K562 (cell line): ENCODE results near the gene ZFYVE28. TPM values are rescaled to one million over a fixed set of nuclear protein-coding genes. Genes with fewer than 3 reads are reported as not detected.

ENCODE experiments used
- DIDO1 ChIP-seq: fragments of 450-650 bp; IDR thresholded peaks from 2 replicates; pipeline ENCODE4 v1.6.1; 2016; ENCODE audit warnings: low read depth, missing biosample characterization, missing genetic modification characterization
- E2F5 ChIP-seq: sonication (generic); formaldehyde crosslinking; IDR thresholded peaks from 2 replicates; pipeline ENCODE4 v1.8.0; 2022; ENCODE audit warnings: mild to moderate bottlenecking, missing genetic modification reagents
- ID3 ChIP-seq, 2 experiments: fragments of 250-450 bp in 1 of 2; fragments of 450-650 bp in 1 of 2; sonication (Bioruptor Pico) in 1 of 2; IDR thresholded peaks; 2 replicates each; pipeline versions ENCODE4 v1.6.1 to v1.8.0; 2016 to 2021; ENCODE audit warnings: mild to moderate bottlenecking in 2 of 2, moderate library complexity in 2 of 2, missing compliant biosample characterization in 1 of 2, missing genetic modification characterization in 1 of 2
- JUN ChIP-seq, 2 experiments: sonication (generic) in 1 of 2; formaldehyde crosslinking in 1 of 2; IDR thresholded peaks; 2 replicates each; pipeline versions ENCODE4 v1.6.1 to v1.8.0; 2012 to 2022; ENCODE audit warnings: borderline replicate concordance in 2 of 2, mild to moderate bottlenecking in 2 of 2, improper control_type of control experiment in 1 of 2, low read depth in 1 of 2, low read length in 1 of 2, missing genetic modification reagents in 1 of 2
- NELFE ChIP-seq: IDR thresholded peaks from 2 replicates; pipeline ENCODE4 v1.6.1; 2011; ENCODE audit warnings: mild to moderate bottlenecking; ENCODE audit not compliant: insufficient read depth, insufficient read length
- NR1H2 ChIP-seq: sonication (generic); formaldehyde crosslinking; IDR thresholded peaks from 2 replicates; pipeline ENCODE4 v1.4.0; 2020; ENCODE audit warnings: mild to moderate bottlenecking, missing genetic modification reagents
- POLR2A ChIP-seq: fragments of 450-650 bp; conservative IDR thresholded peaks from 2 replicates; pipeline ENCODE4 v1.6.1; 2016
- PURB ChIP-seq: sonication (generic); formaldehyde crosslinking; IDR thresholded peaks from 2 replicates; pipeline ENCODE4 v1.9.0; 2021; ENCODE audit warnings: low read depth, mild to moderate bottlenecking, missing genetic modification reagents
- RCOR1 ChIP-seq, 2 experiments: IDR thresholded peaks; 2 replicates each; pipeline ENCODE4 v1.6.1; 2012; ENCODE audit warnings: low read depth in 2 of 2, low read length in 2 of 2, borderline replicate concordance in 1 of 2, improper control_type of control experiment in 1 of 2
- RREB1 ChIP-seq: fragments of 250-450 bp; sonication (Bioruptor Pico); IDR thresholded peaks from 2 replicates; pipeline ENCODE4 v1.4.0; 2020
- SIX5 ChIP-seq, 2 experiments: IDR thresholded peaks; 2 replicates each; pipeline ENCODE4 v1.6.1; 2011; ENCODE audit warnings: low read length in 2 of 2, borderline replicate concordance in 1 of 2, low read depth in 1 of 2, mild to moderate bottlenecking in 1 of 2, moderate library complexity in 1 of 2; ENCODE audit not compliant: insufficient read depth in 1 of 2
- SOX6 ChIP-seq: fragments of 450-650 bp; IDR thresholded peaks from 2 replicates; pipeline ENCODE4 v1.6.1; 2014; ENCODE audit warnings: mild to moderate bottlenecking
- TAL1 ChIP-seq: fragments of 450-650 bp; IDR thresholded peaks from 2 replicates; pipeline ENCODE4 v1.6.1; 2016; ENCODE audit warnings: mild to moderate bottlenecking
- ZC3H4 ChIP-seq: sonication (generic); formaldehyde crosslinking; IDR thresholded peaks from 2 replicates; pipeline ENCODE4 v1.9.0; 2021; ENCODE audit warnings: missing genetic modification reagents, borderline replicate concordance
- ZFX ChIP-seq: sonication (generic); formaldehyde crosslinking; IDR thresholded peaks from 2 replicates; pipeline ENCODE4 v1.8.0; 2022; ENCODE audit warnings: mild to moderate bottlenecking, missing genetic modification reagents, moderate library complexity
- ZNF175 ChIP-seq: fragments of 200-800 bp; sonication (Bioruptor generic); IDR thresholded peaks from 2 replicates; pipeline ENCODE4 v1.6.1; 2016; ENCODE audit warnings: low read depth, mild to moderate bottlenecking, missing genetic modification characterization, missing compliant biosample characterization
- ZNF184 ChIP-seq: sonication (generic); formaldehyde crosslinking; IDR thresholded peaks from 2 replicates; pipeline ENCODE4 v1.5.0; 2020; ENCODE audit warnings: missing genetic modification reagents
- ZNF274 ChIP-seq: IDR thresholded peaks from 2 replicates; pipeline ENCODE4 v1.6.1; 2011; ENCODE audit warnings: low read depth, mild to moderate bottlenecking, low read length, moderate library complexity, borderline replicate concordance
- ZNF717 ChIP-seq: fragments of 250-450 bp; sonication (Bioruptor Pico); IDR thresholded peaks from 2 replicates; pipeline ENCODE4 v1.5.0; 2021
- ZNF76 ChIP-seq: fragments of 250-450 bp; sonication (Bioruptor Pico); IDR thresholded peaks from 2 replicates; pipeline ENCODE4 v1.4.0; 2020; ENCODE audit warnings: mild to moderate bottlenecking, moderate library complexity, borderline replicate concordance
- polyA plus RNA-seq, 8 experiments: library from polyadenylated mRNA; depleted of rRNA in 4 of 8; stranded (reverse) in 5 of 8; unstranded in 3 of 8; fragments of >200 nt; fragmentation: Nextera tagmentation in 2 of 8; fragmentation: Illumina TruSeq in 1 of 8; extraction: Ambion mirVana in 2 of 8; extraction: Trizol in 1 of 8; gene quantifications; 2 replicates each; pipeline versions ENCODE4 v1.2.1 to v1.2.3, GENCODE V29; 2011 to 2014; ENCODE audit warnings: inconsistent platforms in 1 of 8, missing spikeins in 1 of 8
- total RNA-seq, 7 experiments: library from RNA; depleted of rRNA in 6 of 7; stranded (reverse); fragments of >200 nt in 6 of 7; fragmentation: Illumina TruSeq in 2 of 7; extraction: Trizol in 2 of 7; gene quantifications; 2 replicates each; pipeline versions ENCODE4 v1.2.1 to v1.2.3, GENCODE V29; 2011 to 2021; ENCODE audit warnings: low replicate concordance in 1 of 7

The ZFYVE28 gene
- total and polyA plus RNA-seq, 9 of the 15 experiments (the other 6 are each of a cell fraction or from before 2014, with no cell fraction given): 1.3 to 24.8 (median 8.9) TPM

- TF ChIP-seq ZNF175 (CRISPR knock-in tag): no peak
- no peak for TF ChIP-seq ID3 (CRISPR knock-in tag; IDR thresholded peaks at IDR 0.05)
- peak; percentile 61; the same call in 1 of the 2 replicates for TF ChIP-seq ID3 (tag; IDR thresholded peaks at IDR 0.05)
- no peak for TF ChIP-seq NR1H2 (CRISPR knock-in tag)
- no peak for TF ChIP-seq ZC3H4 (CRISPR knock-in tag)
- TF ChIP-seq RCOR1 (IDR thresholded peaks at IDR 0.05; ENCODE audit: borderline replicate concordance in 1 of 2, low read depth in 2 of 2, low read length in 2 of 2): peak in 1 of 2 experiments; percentile 82; a peak in 2 of 4 replicates
- TF ChIP-seq ZFX (CRISPR knock-in tag): peak; percentile 63
- TF ChIP-seq DIDO1 (tag): no peak
- 0 out of 2 replicates have a peak, but pooled peaks have one; percentile 43 for TF ChIP-seq RREB1 (CRISPR knock-in tag)
- no peak for TF ChIP-seq ZNF184 (CRISPR knock-in tag)
- TF ChIP-seq ZNF274: no peak
- no peak for TF ChIP-seq E2F5
- TF ChIP-seq TAL1: no peak
- no peak for TF ChIP-seq SIX5 (IDR thresholded peaks at IDR 0.05; ENCODE audit: borderline replicate concordance in 1 of 2, insufficient read depth in 1 of 2, low read depth in 1 of 2, low read length in 2 of 2)
- no peak for TF ChIP-seq NELFE
- TF ChIP-seq ZNF717 (CRISPR knock-in tag): no peak
- no peak for TF ChIP-seq SOX6
- no peak for TF ChIP-seq ZNF76
- no peak for TF ChIP-seq POLR2A
- TF ChIP-seq JUN (IDR thresholded peaks at IDR 0.05; ENCODE audit: borderline replicate concordance, low read depth, low read length): peak; percentile 70
- no peak for TF ChIP-seq JUN (CRISPR knock-in tag; IDR thresholded peaks at IDR 0.05; ENCODE audit: borderline replicate concordance)
- no peak for TF ChIP-seq PURB (CRISPR knock-in tag)
Measured at GRCh38 chr4:2441393-2442174, 23.1 kb upstream of the ZFYVE28 start (continued).
